HTR-8/SVneo (cell line): ENCODE data around the gene FZD4.
"Not testable (repeated sequence)": the region's sequence is repeated elsewhere in the genome, so short reads cannot be mapped to it uniquely, and the experiment has no call there.

Experiments
- DNase-seq: peaks from one replicate; pipeline ENCODE4 v3.0.0; 2011; ENCODE audit warnings: low spot score, mixed read lengths; ENCODE audit not compliant: insufficient read length
- FAIRE-seq: peaks from 2 replicates; lab custom pipeline; 2011; peaks lifted over from hg19 to GRCh38; lab: Jason Lieb, UNC

The FZD4 gene

DNA sequence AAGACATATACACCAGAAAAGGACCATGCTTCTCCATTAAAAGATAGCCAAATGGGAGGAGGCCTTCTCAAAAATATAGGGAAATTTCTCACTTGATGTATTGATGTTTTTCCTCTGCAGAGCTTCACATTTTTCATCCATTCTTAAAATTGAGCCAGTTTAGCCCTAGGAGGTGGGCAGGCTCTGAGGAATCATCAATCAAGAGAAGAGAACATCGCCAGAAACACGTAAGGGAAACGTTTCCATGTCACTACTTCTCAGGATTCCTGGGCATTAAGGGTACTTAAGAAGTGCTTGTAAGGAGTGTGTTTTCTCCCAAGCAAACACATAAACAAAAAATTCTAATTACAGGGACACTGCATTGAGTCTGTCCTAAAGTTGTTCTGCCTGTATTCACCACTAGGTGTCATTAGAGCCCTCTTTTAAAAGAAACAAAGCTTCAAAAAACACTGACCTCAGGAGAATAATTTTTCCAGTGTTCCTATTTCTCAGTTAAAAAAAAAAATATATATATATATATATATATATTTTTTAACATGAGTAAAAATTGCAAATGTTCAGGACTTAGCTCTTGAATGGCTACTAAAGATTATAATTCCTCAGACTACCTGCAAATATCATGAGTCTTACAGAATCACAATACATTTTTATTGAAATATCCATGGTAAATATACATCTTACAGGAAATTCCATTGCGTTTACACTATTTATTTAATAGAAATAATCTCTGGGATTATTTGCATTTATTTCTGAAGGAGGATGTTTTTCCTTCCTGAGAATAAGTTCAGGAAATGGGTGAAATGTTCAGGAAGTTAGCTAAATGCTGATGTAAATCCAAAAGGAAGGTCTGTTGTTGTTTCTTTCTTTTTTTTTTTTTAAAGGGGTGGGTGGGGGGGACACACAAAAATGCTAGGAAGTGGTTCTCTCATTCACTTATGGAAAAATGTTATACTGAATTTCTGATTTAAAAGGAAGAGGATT lies 16.0 kb downstream of the FZD4 start:
- FAIRE-seq: no peak
- DNase-seq: no peak

DNA sequence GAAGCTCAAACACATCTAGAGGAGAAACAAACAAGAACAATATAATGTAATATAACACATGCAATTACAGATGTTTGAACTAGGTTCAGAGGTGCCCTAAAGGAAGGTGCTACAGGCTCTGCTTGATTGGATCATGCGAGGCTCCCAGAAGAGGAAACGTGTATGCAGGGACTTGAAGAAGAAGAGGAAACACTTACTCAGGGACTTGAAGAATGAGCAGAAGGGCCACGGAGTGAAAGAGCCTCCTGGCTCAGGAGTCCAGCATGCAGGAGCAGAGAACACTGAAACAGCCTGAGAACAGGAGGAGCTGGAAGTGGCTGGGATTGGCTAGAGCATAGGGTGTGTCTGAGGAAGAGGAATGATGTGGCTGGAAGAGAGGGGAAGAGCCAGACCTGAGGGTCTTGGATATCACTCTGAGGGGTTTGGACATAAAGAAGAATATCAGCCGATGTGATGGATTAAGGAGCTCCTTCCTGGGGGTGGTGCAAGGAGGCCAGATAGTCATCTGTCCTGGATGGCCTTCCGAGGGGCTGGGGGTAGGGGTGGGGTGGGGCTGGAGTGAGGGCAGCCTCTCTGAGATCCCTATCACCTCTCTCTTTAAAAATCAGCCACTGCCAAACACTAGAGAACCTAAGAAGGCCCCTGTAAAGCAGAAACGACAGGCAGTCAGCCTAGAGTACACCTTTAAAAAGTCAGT lies 16.8 kb downstream of the FZD4 start:
- no peak for FAIRE-seq
- no peak for DNase-seq

DNA sequence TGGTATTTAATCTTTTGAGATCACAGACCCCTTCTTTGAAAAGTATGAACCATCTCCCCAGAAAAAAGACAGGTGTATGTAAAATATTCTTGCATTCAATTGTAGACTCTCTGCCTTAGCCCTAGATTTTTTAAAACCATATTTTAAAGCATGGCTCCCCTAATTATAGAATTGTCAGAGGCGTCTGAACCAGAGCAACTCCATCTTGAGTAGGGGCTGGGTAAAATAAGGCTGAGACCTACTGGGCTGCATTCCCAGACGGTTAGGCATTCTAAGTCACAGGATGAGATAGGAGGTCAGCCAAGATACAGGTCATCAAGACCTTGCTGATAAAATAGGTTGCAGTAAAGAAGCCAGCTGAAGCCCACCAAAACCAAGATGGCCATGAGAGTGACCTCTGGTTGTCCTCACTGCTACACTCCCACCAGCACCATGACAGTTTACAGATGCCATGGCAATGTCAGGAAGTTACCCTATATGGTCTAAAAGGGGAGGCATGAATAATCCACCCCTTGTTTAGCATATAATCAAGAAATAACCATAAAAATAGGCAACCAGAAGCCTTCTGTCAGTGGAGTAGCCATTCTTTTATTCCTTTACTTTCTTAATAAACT lies 17.9 kb downstream of the FZD4 start:
- FAIRE-seq, DNase-seq: not testable (repeated sequence)

DNA sequence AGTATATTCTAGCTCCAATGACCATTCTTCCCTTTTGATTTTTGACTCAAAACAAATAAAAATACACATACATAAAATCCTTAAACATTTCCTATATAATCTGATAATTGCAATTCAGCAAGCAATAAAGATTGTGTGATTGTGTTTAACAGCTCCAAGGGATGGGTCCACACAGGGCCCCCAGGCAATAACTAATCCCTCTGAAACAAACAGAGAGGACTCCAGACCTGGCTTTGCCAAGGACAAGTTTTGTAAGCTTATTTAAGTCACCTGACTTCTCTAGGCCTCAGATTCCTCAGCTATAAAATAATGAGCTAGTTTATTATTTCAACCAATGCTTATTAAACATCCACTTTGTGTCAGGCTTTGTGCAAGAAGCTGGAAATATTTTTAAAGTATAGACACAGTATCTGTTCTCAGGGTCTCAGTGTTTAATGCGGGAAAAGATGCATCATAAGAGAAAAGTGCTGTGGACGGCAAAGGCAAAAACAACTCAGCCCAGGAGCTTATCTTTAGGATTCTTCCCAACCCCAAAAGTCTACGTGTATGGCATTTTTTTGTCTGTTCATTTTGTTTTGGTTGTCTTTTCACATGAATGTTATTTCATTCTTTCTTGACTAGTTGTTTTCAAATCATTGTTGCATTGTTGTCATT lies 20.1 kb downstream of the FZD4 start:
- FAIRE-seq: no peak
- no peak for DNase-seq

DNA sequence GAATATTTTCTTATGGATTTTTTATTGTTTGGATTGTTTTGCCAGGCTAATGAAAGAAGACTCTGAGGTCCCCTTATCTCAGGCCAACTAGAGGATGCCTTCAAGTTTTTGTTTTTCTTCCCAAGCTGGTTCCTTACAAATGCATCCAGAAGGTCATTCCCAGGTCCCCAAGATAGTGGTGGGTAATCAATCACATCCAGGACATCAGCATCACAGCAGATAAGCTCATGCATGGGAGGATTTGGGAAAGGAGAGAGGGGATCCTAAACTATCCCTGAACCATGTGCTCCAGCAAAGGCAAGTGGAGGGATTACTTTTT lies 20.7 kb downstream of the FZD4 start:
- DNase-seq (no peak), FAIRE-seq (no peak)

DNA sequence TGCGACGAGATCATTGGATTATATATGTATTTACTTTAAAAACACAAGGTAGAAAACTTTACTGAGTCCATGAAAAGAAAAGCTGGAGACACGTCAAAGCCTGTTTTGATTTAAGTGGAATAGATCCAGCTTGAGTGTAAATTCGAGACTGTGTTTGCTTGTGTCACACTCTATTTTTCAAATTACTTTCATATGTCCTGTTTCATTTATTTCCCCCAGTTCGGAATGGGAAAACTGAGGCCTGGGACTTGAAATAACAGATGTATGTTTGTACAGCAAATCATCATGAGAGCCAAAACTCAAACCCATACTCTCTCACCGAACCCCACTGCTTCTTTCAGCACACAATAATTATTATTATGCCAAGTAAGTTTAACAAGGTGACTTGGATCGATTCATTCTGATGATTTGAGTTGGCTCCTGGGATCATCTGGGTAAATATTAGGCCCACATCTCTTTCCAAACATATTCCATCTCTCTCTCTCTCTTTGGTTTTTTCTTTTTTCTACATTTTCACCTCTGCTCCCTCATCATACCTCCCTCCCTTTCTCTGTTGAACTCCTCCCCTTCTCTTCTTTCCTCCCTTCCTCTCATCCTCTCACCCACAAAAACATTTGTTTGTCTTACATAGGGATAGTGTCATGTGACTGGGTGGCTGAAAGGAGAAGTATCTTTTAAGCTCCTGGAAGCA lies 21.2 kb downstream of the FZD4 start:
- FAIRE-seq (no peak), DNase-seq (no peak)

DNA sequence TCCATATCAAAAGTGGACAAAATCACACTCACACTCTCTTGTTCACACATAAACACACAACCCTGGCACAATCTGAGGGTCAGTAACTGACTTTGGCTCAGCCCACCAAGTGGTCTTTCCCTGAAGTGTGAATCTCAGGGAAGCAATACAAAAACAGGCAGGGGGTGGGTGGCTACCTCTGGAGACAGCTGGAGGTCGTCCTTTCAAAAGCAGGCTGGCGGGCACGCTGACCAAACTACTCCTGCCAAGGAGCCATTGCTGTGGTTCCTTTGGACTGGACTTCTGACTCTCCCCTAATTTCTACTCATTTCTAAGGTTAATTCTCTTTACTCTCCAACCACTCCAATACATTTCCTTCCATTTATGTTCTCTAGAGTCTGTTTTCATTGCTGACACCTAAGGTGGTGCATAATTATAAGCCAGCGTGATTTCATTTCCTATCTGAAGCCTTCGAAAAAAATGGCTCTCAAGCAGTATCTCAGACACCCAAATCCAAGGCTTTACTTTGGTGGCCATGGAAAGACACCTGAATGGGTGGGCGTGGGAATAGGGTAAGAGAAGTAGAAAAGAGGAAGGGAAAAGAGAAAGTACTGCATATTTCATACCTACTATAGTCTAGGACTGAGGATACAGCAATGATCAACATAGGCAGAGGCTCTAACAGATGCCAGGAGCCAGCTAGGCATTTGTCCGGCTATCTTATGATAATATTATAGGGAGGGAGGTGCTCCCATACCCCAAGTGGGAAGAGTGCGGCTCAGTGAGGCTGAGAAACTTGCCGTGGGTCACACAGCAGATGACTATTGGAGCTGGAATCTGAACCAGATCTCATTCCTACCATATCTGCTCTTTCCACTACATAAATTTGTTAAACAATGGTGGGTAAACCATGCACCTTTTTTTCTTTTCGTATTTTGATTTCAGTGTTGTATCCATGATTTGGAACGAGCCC lies 22.0 kb downstream of the FZD4 start:
- no peak for FAIRE-seq

DNA sequence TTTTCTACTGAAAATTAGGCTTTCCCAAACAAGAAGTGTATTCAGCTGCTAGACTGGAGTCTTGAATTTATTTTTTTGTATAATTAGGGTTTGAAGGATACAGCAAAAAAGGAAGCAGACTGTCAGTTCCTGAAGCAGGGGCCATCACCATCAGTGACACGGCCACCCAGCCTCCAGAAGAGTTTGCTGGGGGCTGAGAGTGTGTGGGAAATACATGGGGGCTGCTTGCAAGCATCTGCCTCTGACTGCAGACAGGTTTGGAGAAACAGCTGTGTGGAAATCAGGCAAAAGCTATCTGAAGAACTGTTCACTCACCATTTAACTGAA lies 23.0 kb downstream of the FZD4 start:
- DNase-seq: no peak
- no peak for FAIRE-seq

More for the DNA sequence above, 22.0 kb downstream of the FZD4 start:
- DNase-seq: no peak

DNA sequence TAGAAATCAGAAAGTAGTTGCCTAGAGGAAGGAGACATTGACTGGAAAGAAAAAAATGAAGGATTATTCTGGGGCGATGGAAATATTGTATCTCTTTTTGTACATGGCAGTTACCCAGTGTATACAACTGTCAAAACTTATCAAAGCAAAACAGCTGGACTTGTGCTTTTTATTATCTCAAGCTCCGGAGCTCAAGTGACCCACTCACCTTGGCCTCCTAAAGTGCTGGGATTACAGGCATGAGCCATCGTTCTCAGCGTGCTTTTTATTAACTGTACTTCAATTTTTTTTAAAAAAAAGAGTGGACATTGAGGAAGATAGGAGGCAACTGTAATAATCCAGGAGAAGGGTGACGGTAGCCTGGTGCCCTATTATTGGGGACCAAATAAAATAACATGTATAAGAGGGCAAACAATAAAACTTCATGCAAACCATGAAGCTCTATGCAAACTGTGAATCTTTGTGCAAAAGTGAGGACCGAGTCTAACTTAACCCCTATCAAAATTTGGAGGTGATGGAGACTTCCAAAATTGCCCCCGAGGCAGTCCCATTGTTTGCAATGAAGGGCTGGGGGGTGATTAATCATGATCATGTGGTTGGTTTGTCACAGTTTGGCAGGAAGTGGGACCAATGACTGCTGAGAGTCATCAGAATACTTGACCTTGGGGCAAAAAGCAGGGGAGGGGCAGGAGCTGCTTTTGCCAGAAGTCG lies 23.5 kb downstream of the FZD4 start:
- DNase-seq: peak; percentile 67
- no peak for FAIRE-seq

DNA sequence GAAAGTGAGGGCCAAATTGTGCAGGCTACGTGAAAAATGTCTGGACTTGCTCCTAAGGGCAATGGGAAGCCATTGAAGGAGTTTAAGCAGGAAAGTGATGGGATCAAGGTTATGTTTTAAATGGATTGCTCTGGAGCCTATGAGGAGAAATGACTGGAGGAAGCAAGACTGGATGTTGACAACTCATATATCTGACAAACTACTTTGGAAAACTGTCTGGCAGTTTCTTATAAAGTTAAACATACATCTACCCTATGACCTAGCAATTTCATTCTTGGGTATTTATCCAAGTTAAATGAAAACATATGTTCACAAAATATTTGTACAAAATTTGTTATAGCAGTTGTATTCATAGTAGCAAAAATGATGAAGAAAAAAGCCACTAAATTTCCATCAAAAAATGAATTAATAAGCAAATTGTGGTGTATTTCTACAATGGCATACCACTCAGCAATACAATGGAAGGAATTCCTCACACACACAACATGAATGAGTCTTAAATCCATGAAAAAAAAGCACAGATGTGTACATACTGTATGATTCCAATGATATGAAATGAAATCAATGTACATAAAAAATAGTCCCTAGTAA lies 24.1 kb downstream of the FZD4 start:
- no peak for FAIRE-seq
- no peak for DNase-seq

DNA sequence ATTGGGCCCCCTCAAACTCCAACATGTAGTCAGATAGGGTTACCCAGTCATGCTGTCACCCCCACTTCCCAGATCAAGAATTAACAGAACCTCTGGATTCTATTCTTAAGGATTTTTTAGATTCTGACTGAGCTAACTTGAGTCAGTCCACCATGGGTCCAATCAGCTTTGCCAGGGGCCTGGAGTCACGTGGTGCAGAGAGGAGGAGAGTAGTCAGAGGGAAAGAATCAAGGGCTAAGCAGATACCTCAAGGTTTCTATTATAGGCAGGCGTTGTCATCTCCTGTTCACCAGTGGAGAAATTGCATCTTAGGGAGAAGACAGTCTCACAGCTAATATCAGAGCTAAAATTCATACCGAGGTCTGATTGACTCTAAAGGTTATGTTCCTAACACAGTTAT lies 28.2 kb downstream of the FZD4 start:
- no peak for FAIRE-seq
- DNase-seq: no peak

DNA sequence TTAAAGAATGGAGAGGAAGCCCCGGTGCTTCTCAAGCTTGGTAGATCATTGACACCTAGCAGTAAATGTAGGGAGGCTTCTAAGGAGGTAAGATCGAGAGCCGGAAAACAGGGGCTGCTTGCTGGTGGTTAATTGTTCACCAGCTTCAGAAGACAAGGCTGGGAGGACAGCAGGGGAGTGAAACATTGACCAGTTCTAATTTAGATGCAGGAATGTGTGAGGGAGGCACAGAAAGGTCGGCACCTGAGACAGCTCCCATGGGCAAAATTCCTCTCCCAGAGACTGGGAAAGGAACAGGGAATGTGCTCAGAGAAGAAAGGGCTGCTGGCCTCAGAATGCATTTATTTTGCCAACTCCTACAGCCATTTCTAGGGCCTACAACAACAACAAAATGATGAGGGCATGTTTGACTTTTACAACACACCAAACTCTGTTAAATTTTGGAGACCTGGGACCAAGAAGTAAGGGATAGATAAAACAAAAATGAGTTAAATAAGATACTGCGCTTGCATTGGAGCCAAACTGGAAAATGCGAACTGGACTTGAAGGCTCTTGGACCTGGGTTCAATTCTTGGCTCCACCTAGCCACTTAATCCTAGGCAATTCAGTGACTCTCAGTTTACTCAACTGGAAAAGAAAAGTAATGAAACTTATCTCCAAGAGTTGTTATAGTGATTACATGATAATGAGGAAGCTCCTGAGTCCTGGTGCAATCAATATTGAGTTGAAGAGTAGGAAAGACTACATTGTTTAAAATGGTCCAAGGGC lies 31.0 kb downstream of the FZD4 start:
- DNase-seq: no peak

DNA sequence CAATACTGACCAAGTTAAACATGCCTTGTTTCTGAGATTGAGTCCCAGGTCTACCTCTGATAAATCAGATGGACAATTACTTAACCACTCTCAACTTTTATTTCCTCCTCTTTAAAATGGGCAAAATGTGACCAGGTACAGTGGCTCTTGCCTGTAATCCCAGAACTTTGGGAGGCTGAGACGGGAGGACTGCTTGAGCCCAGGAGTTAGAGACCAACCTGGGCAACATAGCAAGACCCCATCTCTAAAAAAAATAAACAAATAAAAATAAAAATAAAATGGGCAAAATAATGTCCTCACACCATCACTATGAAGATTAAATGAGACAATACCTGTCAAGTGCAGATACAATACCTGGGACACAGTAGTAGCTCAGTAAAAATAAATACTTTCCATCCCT lies 33.0 kb downstream of the FZD4 start:
- FAIRE-seq (no peak), DNase-seq (no peak)

More for the DNA sequence above, 31.0 kb downstream of the FZD4 start:
- FAIRE-seq: no peak

DNA sequence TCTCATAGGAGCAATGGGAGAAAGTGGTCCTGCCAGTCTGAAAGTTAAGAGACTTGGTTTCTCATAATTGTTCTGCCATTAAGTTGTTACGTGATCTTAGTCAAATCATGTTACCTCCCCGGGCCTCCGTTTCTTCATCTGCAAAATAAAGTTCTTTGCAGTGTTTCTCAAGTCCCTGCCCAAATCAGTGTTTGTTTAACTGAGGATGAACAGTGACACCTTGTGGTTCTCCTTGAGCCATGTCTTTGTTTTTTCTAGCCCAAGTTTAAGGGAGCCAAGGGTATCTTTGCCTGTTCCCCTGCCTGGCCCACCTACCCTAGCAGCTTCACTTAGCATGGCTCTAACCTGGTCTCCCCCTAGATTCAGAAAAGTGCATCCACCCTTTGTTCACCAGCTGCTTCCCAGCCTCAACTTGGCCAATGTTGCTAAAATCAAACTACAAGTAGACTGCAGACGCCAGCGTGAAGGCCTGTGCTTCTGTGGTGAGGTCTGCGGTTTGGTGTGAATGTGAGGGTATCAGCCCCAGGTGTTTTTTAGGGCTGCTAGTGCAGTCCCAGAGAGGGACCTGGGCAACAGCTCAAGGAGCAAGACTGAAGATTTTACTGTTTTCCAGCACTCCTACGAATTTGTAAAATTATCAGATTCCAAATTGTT lies 35.5 kb downstream of the FZD4 start:
- DNase-seq: peak; percentile 68
- FAIRE-seq: peak; percentile 66

DNA sequence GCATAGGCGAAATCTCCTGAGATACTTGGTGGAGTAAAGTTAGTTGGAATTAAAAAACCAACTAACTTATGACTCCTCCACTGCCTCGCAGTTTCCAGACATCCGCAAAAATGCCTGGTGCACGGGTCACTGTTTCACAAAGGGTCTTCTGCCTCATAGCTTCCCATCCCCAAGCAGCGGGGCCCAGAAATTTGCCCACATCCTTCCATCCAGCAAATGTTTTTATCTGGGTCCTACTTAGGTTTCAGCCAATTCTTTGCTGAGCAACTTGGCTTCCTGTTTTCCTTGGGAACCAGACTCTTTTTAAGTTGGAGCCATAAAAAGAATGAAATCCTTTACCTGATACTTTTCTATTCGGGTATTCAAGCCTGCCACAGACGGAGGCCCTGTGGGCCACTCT lies 36.2 kb downstream of the FZD4 start:
- DNase-seq: no peak
- no peak for FAIRE-seq

DNA sequence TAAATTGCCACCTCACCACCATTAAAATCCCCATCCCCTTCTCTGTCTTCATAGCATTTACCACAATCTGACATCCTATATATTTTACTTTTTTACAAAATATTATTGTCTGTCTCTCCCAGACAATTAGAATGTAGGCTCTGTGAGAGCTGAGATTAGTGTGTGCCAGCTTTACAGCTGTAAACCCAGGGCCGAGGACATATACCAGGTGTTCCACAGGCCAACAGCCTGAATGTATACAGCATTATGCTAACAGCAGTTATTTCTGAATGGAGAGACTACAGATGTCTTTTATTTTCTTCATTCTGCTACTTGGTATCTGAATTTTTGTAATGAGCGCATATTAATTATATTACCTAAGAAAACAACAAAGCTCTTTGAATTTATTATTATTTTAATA lies 36.7 kb downstream of the FZD4 start:
- FAIRE-seq (no peak), DNase-seq (no peak)

DNA sequence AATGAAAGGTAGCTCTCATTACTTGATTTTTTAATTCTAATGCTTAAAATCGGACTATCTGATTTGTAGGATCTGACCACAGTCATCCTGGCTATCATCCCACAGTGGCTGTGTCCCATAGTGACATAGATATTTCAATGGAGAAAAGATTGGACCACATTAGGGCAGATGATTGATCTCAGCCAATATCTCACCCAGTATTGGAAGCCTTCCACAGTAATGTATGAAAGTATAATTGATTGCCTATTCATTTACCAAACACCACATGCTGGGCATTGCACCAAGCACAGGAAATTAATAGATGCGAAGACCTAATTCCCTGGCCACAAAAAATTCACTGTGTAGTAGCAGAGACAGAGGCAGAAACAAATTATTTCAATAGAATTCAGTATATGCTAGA lies 37.6 kb downstream of the FZD4 start:
- peak; percentile 4 for FAIRE-seq
- DNase-seq: no peak
